ENCODE data around the gene USH2A. TPM values are rescaled to one million over a fixed set of nuclear protein-coding genes. Genes with fewer than 3 reads are reported as not detected.

Gene USH2A
- total RNA-seq, 1 experiment from 2014 or later = not detected

- no TSS peak for BruUV-seq (replicated peaks)
- DNase-seq (ENCODE audit: low read depth, low spot score) = no peak
- Histone ChIP-seq H3K36me3 (ENCODE audit: control insufficient read depth in 1 of 2, insufficient read depth in 2 of 2, low read length in 2 of 2) (no peaks in the 10 kb centered on the region), H4K20me1 (ENCODE audit: insufficient read depth) (no peaks in the 10 kb centered on the region), H3K4me3 (replicated peaks in 1 of 2; ENCODE audit: low read depth in 1 of 2, low read length in 2 of 2) (no peak overlapping the region), H3K4me2 (ENCODE audit: low read length) (no peak overlapping the region), H3K79me2 (ENCODE audit: insufficient read depth, low read length) (no peaks in the 10 kb centered on the region), H2AFZ (ENCODE audit: low read depth, low read length, poor library complexity, severe bottlenecking) (no peak overlapping the region), H3K9me2 (ENCODE audit: insufficient read depth) (no peaks in the 10 kb centered on the region), H3K9me3 (ENCODE audit: control insufficient read depth in 1 of 2, insufficient read depth in 1 of 2, low read depth in 1 of 2, low read length in 2 of 2) (0 out of 4 replicates have a peak, but pooled peaks cover 0 to 3% of the 10 kb centered on the region in 2 experiments), H3K27me3 (ENCODE audit: insufficient read depth, low read length) (no peaks in the 10 kb centered on the region), H3K9ac (ENCODE audit: low read length) (no peak overlapping the region), H3K27ac (ENCODE audit: low read depth, low read length) (no peak overlapping the region), H3K4me1 (ENCODE audit: control insufficient read depth in 1 of 2, insufficient read depth in 2 of 2, low read length in 2 of 2) (no peaks in the 10 kb centered on the region)
- TF ChIP-seq JUND (IDR thresholded peaks at IDR 0.05) = no peak
- no peak for TF ChIP-seq REST (IDR thresholded peaks at IDR 0.05; ENCODE audit: low read depth)
- no peak for TF ChIP-seq CBX3 (IDR thresholded peaks at IDR 0.05; ENCODE audit: low read depth)
- no peak for TF ChIP-seq ZBTB33 (IDR thresholded peaks at IDR 0.05; ENCODE audit: extremely low read depth, insufficient replicate concordance, low read length)
- POLR2A ChIA-PET = no interaction called here
- intact Hi-C loops (cut with micrococcal nuclease) = no loop called here
- RAD21 ChIA-PET (ENCODE audit: low non-redundant PET in 1 of 2, low total read pairs in 2 of 2, uncharacterized antibody in 2 of 2, unreplicated experiment in 2 of 2) = no interaction called here
- CTCF ChIA-PET = interaction anchor here (1.4 kb wide), 1 partner anchor 8 kb away, joined by 7 read pairs; no protein-coding TSS in a partner anchor
- no peak for ATAC-seq
Measured at GRCh38 chr1:216212826-216213225, 210.4 kb downstream of the USH2A start.

All from HCT116 (cell line).